ENCODE results near the gene GPC6. TPM values are rescaled to one million over a fixed set of nuclear protein-coding genes. Genes with fewer than 3 reads are reported as not detected.

GPC6 gene
- total RNA-seq, 1 donor from 2014 or later: 42.9 TPM

DNA sequence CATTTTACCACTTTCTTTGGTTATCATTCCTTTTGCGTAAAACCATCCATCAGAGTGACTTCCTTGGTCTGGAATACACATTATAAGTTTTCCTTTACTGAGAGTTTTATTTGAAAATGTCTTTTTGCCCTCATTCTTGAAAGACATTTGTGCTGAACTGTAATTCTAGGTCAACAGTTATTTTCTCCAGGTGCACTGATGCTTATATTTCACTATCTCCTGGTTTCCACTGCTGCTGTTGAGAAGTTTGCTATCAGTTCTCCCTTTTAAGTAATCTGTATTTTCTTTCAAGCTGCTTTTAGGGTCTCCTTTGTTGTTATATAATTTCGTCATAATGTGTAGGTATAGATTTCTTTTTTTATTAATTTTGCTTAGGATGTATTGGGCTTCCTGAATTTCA lies 1092.9 kb downstream of the GPC6 start:
- TF ChIP-seq, protein P1, sequence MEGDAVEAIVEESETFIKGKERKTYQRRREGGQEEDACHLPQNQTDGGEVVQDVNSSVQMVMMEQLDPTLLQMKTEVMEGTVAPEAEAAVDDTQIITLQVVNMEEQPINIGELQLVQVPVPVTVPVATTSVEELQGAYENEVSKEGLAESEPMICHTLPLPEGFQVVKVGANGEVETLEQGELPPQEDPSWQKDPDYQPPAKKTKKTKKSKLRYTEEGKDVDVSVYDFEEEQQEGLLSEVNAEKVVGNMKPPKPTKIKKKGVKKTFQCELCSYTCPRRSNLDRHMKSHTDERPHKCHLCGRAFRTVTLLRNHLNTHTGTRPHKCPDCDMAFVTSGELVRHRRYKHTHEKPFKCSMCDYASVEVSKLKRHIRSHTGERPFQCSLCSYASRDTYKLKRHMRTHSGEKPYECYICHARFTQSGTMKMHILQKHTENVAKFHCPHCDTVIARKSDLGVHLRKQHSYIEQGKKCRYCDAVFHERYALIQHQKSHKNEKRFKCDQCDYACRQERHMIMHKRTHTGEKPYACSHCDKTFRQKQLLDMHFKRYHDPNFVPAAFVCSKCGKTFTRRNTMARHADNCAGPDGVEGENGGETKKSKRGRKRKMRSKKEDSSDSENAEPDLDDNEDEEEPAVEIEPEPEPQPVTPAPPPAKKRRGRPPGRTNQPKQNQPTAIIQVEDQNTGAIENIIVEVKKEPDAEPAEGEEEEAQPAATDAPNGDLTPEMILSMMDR (IDR thresholded peaks at IDR 0.05): no peak
- no peak for TF ChIP-seq EZH2phosphoT487 (IDR thresholded peaks at IDR 0.05)
- no peak for TF ChIP-seq EZH2 (IDR thresholded peaks at IDR 0.05)
- Histone ChIP-seq H3K4me3 (no peak overlapping the region), H3K4me1 (peaks cover 10% of the 10 kb centered on the region), H3K79me2 (ENCODE audit: low read depth) (no peaks in the 10 kb centered on the region), H3K27me3 (no peaks in the 10 kb centered on the region), H3K4me2 (no peak overlapping the region), H3K36me3 (no peaks in the 10 kb centered on the region), H3F3A (ENCODE audit: low read depth) (no peaks in the 10 kb centered on the region), H3K9ac (no peak overlapping the region), H4K20me1 (ENCODE audit: low read depth) (no peaks in the 10 kb centered on the region), H2AFZ (replicated peaks) (no peak overlapping the region), H3K27ac (no peak overlapping the region), H3K9me3 (ENCODE audit: low read depth) (no peaks in the 10 kb centered on the region)
- no peaks in the 10 kb centered on the region for H3K36me3 Mint-ChIP-seq
- no peak overlapping the region for H3K27ac Mint-ChIP-seq
- H3K4me1 Mint-ChIP-seq: peaks cover 12% of the 10 kb centered on the region
- H3K9me3 Mint-ChIP-seq: no peaks in the 10 kb centered on the region
- no peak for DNase-seq (ENCODE audit: low spot score)
- peaks cover 2% of the 10 kb centered on the region for H3K27me3 Mint-ChIP-seq (ENCODE audit: insufficient read depth, low read depth)
- no peak overlapping the region for H3K4me3 Mint-ChIP-seq

DNA sequence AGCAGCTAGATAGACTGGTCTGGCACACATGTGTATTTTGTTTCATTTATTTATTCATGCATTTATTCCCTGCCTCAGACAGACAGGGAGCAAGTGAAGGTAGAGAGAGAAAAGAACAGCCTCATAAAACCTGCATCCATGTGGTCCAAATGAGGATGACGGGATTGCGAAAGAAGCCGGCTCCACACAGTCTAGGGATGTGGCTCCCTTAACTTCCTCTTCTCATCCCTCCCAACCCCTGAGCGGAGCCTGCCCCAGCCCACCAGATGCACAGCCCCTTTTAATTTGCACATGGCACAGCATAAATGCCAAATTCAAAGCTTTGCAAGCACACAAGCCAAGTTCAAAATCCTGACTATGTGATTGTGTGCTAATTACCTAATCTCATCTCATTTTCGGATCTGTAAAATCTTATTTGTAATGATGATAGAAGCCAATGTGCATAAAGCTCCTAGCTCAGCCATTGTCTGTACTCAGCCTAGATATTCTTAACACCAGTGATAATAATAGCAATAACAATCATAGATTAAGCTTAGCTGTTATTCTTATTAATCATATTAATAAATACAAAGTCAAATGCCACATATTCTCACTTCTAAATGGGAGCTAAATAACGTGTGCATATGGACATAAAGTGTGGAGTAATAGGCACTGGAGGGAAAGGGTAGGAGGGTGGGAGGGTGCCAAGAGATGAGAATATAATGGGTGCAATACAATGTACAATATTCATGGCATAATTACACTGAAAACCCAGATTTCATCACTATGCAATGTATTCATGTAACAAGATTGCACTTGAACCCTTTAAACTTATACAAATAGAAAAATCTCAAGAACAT lies 1096.5 kb downstream of the GPC6 start:
- H3K27me3 ChIP-seq: no peaks in the 10 kb centered on the region
- H3K36me3 Mint-ChIP-seq: no peaks in the 10 kb centered on the region
- H3K4me1 Mint-ChIP-seq: peaks cover 10% of the 10 kb centered on the region
- H3K4me2 ChIP-seq: no peak overlapping the region
- no peak overlapping the region for H3K4me3 ChIP-seq
- peaks cover 2% of the 10 kb centered on the region for H3K27me3 Mint-ChIP-seq (ENCODE audit: insufficient read depth, low read depth)
- no peak overlapping the region for H3K27ac Mint-ChIP-seq
- H4K20me1 ChIP-seq (ENCODE audit: low read depth): no peaks in the 10 kb centered on the region
- DNase-seq (ENCODE audit: low spot score): no peak
- H2AFZ ChIP-seq (replicated peaks): no peak overlapping the region
- no peaks in the 10 kb centered on the region for H3K36me3 ChIP-seq
- no peak overlapping the region for H3K9ac ChIP-seq
- no peaks in the 10 kb centered on the region for H3K79me2 ChIP-seq (ENCODE audit: low read depth)
- no peaks in the 10 kb centered on the region for H3K9me3 Mint-ChIP-seq
- no peaks in the 10 kb centered on the region for H3K9me3 ChIP-seq (ENCODE audit: low read depth)
- no peak overlapping the region for H3K4me3 Mint-ChIP-seq
- no peak overlapping the region for H3K27ac ChIP-seq
- peaks cover 6% of the 10 kb centered on the region for H3K4me1 ChIP-seq
- no peaks in the 10 kb centered on the region for H3F3A ChIP-seq (ENCODE audit: low read depth)
- no peak for TF ChIP-seq EZH2 (IDR thresholded peaks at IDR 0.05)
- TF ChIP-seq, protein P1 (IDR thresholded peaks at IDR 0.05): no peak

DNA sequence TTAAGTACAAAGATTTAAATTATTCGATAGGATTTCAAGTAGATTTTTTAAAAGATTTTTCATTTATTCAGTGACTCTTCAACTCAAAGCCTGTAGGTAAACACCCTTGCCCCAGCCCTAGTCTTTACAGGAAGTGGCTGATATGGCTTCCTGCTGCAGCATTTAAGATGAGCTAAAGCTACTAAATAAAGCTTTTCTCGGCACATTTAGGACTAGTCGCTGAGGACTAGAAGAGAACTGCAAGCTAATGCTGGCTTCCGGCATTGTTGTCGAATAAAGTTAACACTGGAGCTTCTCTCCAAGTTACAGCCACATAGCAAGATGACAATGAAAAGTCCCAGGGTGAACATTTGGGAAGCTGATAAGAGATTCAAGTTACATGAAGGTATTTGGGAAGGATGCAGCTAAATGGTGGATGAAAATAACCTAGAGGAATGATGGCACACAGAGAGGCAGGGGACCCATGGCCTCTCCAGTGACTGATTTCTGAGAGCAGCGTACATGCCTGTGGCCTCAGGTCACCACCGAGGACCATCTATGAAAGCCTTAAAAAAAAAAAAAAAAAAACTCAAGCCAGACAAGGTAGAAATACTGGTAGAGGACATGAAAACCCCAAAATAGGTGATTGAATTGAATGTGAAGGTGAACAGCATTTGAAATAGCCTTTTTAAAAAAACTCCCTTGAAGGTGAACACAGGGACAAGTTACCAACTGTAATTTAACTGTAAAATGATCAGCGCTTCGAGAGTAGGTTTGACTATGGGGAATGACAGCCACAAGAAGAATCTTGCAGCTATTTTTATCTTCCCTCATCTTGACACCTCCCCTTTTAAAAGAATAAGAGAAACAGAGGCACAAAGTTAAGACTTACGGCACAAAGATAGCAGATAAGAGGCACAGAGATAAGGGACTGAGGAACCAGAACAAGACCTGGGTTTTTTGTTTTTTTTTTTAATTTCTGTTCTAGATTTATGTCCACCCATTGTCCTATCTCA lies 1097.5 kb downstream of the GPC6 start:
- Histone ChIP-seq H3K9ac (no peak overlapping the region), H3K9me3 (ENCODE audit: low read depth) (no peaks in the 10 kb centered on the region), H3K4me2 (no peak overlapping the region), H3K27me3 (no peaks in the 10 kb centered on the region), H3K79me2 (ENCODE audit: low read depth) (no peaks in the 10 kb centered on the region), H2AFZ (replicated peaks) (no peak overlapping the region), H3F3A (ENCODE audit: low read depth) (no peaks in the 10 kb centered on the region), H3K4me1 (peaks cover 12% of the 10 kb centered on the region), H3K4me3 (no peak overlapping the region), H4K20me1 (ENCODE audit: low read depth) (no peaks in the 10 kb centered on the region), H3K36me3 (no peaks in the 10 kb centered on the region), H3K27ac (no peak overlapping the region)
- Mint-ChIP-seq H3K4me3 (no peak overlapping the region), H3K27ac (no peak overlapping the region), H3K27me3 (ENCODE audit: insufficient read depth, low read depth) (peaks cover 2% of the 10 kb centered on the region), H3K36me3 (no peaks in the 10 kb centered on the region), H3K9me3 (no peaks in the 10 kb centered on the region), H3K4me1 (peaks cover 15% of the 10 kb centered on the region)
- DNase-seq (ENCODE audit: low spot score): no peak
- TF ChIP-seq EZH2phosphoT487 (IDR thresholded peaks at IDR 0.05) (no peak), EZH2 (IDR thresholded peaks at IDR 0.05) (no peak)
- TF ChIP-seq, protein P1 (IDR thresholded peaks at IDR 0.05): no peak

All from neural progenitor cell (in vitro differentiated cells).